Brain microvascular endothelial cell (primary cell): Measurements from ENCODE around the gene RBMS3.

Source experiments
- DNase-seq: peaks from one replicate; pipeline ENCODE4 v3.0.0-alpha.2; 2020
- H3K27ac ChIP-seq: fragments of 250-450 bp; sonication (Bioruptor Pico); 2 replicates; pipeline ENCODE4 v1.5.1; 2020; ENCODE audit warnings: mild to moderate bottlenecking, moderate library complexity
- H3K27me3 ChIP-seq: fragments of 250-450 bp; sonication (Bioruptor Pico); replicated peaks from 2 replicates; pipeline ENCODE4 v1.5.1; 2020; ENCODE audit warnings: mild to moderate bottlenecking
- H3K36me3 ChIP-seq: fragments of 250-450 bp; sonication (Bioruptor Pico); replicated peaks from 2 replicates; pipeline ENCODE4 v1.5.1; 2020; ENCODE audit warnings: mild to moderate bottlenecking
- H3K4me3 ChIP-seq: 2 replicates; pipeline ENCODE4 v1.5.1; 2011; ENCODE audit warnings: low read depth, mild to moderate bottlenecking, control low read depth, low read length, moderate library complexity
- CTCF ChIP-seq: IDR thresholded peaks from 2 replicates; pipeline ENCODE4 v1.5.1; 2011; ENCODE audit warnings: low read depth, mild to moderate bottlenecking, moderate library complexity, low read length, control low read depth, inconsistent platforms; ENCODE audit errors: missing control alignments
- in situ Hi-C: cut with HindIII; loops from 2 replicates; pipeline ENCODE4 v1.10.0; 2017; ENCODE audit warnings: low sequenced_read_pairs, low pct_ligation_motif_present

Gene RBMS3

GRCh38 chr3:29775340-29775739, 494.5 kb downstream of the RBMS3 start:
- Histone ChIP-seq H3K4me3 (no peak overlapping the region), H3K36me3 (no peaks in the 10 kb centered on the region), H3K27me3 (no peaks in the 10 kb centered on the region), H3K27ac (no peak overlapping the region)
- peak; percentile 34 for DNase-seq
- in situ Hi-C loops = no loop called here
- no peak for TF ChIP-seq CTCF

DNA sequence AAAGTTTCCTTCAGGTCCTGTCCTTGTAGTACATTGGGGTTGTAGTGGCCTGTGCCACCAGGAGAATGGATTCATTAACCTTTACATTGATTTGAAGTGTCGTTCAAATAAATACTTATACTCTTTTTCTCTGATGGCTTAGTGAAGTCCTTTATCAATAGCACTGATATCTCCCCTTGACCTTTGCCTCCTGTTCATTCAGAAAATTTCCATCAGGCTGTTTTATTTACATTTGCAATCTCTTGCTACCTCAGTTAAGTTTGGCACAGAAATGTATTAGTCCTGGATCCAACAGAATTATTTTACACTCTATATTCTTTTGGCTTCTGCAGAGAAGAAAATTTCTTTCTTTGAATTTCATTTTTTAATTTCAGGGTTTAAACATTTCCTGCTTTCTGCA, 497.0 kb downstream of the RBMS3 start:
- Histone ChIP-seq H3K36me3 (no peaks in the 10 kb centered on the region), H3K27me3 (no peaks in the 10 kb centered on the region), H3K27ac (no peak overlapping the region), H3K4me3 (no peak overlapping the region)
- no peak for DNase-seq
- TF ChIP-seq CTCF = no peak
- in situ Hi-C loops = no loop called here

GRCh38 chr3:29789686-29790085, 508.8 kb downstream of the RBMS3 start:
- no peak for DNase-seq
- no peak for TF ChIP-seq CTCF
- Histone ChIP-seq H3K27ac (no peak overlapping the region), H3K36me3 (no peaks in the 10 kb centered on the region), H3K4me3 (no peak overlapping the region), H3K27me3 (no peaks in the 10 kb centered on the region)
- in situ Hi-C loops = no loop called here

DNA sequence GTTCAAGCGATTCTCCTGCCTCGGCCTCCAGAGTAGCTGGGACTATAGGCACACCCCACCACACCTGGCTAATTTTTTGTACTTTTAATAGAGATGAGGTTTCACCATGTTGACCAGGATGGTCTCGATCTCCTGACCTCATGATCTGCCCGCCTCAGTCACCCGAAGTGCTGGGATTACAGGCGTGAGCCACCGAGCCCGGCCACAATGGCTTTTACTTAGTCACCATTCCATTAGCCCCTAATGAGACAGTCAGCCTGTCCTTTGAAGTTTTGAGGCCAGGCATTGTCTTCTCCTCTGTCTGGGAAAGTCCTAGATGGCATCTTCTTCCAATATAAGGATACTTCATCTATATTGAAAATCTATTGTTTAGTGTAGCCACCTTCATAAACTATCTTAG, 515.9 kb downstream of the RBMS3 start:
- Histone ChIP-seq H3K4me3 (no peak overlapping the region), H3K27me3 (no peaks in the 10 kb centered on the region), H3K27ac (no peak overlapping the region), H3K36me3 (no peaks in the 10 kb centered on the region)
- TF ChIP-seq CTCF = no peak
- in situ Hi-C loops = no loop called here
- DNase-seq = no peak

DNA sequence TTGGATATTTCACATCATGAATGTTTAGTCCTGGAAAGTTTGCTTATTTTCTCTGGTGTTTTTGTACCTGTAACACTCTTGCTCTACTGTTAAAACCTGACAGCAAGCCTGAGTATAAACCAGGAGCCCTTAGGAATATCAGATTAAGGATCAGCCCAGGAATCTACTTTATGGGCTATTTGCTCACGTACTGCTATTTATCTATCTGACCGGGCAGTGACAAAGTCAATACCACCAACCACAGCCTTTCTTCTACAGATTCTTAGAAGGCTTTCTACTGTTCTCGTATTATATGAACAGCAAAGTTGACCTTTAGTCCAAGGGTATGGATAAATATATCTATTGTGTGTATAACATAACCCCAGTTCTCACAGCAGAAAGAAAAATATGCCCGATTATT, 521.2 kb downstream of the RBMS3 start:
- peak; percentile 20 for DNase-seq
- TF ChIP-seq CTCF = no peak
- no peaks in the 10 kb centered on the region for H3K36me3 ChIP-seq
- H3K27me3 ChIP-seq = no peaks in the 10 kb centered on the region
- in situ Hi-C loops = no loop called here
- H3K4me3 ChIP-seq = no peak overlapping the region
- H3K27ac ChIP-seq = no peak overlapping the region

DNA sequence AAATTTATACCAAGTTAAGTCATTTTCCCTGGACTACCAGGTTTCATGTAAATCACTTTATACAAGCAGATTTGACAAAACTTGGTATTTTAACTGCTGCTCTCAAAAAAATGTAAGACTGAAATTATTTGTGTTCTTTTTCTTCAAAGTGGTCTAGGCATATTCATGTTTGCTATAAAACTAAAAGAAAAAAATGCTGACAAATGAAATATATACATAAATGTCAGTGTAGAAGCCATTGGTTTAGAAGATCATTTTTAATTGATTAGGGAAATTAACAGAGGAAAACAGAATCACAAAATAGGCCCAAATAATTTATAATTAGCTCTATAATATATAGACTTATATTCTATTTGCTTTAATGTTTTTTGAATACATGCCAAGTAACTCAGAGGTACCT, 523.2 kb downstream of the RBMS3 start:
- no peak for DNase-seq
- in situ Hi-C loops = no loop called here
- H3K36me3 ChIP-seq = no peaks in the 10 kb centered on the region
- H3K4me3 ChIP-seq = no peak overlapping the region
- TF ChIP-seq CTCF = no peak
- no peaks in the 10 kb centered on the region for H3K27me3 ChIP-seq
- H3K27ac ChIP-seq = no peak overlapping the region
